ENCODE results near the gene ZFP90.

Gene ZFP90

DNA sequence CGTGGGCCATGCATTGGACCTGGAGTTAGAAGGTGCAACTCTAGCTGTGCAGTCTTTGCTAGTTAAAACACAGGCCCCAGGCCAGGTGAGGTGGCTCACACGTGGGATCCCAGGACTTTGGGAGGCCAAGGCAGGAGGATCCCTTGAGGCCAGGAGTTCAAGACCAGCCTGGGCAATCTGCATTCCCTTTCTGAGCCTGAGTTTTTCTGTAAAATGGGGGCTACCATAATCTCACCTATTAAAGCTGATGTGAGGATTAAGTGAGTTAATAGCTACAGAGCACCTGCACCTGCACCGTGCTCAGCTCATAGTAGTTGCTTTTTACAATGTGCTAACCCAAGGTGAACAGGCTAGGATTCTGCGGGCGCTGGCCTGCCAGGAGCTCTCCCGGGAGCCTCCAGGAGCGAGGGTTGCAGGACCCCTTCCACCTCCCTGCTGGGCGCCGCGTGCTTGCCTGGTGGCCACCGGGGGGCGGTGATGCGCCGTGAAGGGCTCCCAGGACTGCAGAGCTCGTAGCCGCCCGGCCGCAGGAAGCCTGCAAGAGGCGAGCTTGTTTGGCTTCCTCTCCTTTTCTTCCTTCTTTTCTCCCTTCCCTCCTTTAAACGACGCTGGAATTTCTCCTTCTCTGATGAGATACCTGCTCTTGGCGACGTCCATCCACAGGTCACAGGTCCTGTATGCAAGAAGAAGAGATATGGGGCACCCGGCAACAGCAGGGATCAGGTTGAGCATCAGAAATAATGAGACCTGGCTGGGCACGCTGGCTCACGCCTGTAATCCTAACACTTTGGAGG, 51.3 kb downstream of the ZFP90 start:
- DNase-seq (ENCODE audit: low spot score) = peak; percentile 38

DNA sequence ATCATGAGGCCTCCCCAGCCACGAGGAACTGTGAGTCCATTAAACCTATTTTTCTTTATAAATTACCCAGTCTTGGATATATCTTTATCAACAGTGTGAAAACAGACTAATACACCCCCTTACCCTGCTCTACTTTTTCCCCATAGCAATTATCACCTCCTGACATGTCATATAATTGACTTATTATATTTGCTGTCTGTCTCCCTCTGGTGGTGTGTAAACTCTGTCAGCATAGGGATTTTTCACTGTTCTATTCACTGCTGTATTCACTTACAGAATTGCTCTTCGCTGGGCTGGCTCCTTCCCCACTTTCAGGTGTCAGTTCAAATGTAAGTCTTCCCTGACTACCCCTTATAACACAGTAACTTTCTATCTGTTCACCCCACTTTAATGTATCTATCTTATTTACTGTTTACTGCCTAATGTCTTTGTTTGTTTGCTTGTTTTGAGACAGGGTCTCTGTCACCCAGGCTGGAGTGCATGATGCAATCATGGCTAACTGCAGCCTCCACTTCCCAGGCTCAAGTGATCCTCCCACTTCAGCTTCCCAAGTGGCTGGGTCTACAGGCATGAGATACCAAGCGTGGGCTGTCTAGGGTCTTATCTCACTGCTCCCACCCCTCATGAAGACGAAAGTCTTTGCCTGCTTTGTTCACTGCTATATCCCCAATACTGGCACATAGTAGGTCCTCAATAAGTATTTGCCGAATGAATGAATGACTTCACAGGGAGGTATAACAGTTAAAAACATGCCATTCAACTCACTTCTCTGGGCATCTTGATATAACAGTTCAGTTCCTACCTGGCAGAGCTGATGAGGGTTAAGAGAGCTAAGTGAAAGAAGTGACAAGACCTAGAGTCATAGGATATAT, 53.6 kb downstream of the ZFP90 start:
- peak; percentile 45 for DNase-seq (ENCODE audit: low spot score)

DNA sequence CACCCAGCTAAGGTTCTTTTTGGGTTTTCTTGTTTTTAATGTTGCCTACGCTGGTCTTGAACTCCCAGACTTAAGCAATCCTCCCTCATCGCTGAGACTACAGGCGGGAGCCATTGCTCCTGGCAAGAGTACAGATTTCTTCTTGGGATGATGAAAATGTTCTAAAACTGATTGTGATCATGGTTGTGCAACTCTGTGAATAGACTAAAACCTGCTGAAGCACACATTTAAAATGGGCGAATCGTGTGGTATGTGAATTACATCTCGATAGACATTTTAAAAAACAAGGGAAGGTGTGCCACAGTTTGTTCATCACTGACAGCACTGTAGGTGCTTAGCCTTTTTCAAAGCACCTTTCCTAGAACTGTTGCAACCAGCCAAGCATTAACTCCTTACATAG, 57.2 kb downstream of the ZFP90 start:
- DNase-seq (ENCODE audit: low spot score) = no peak

DNA sequence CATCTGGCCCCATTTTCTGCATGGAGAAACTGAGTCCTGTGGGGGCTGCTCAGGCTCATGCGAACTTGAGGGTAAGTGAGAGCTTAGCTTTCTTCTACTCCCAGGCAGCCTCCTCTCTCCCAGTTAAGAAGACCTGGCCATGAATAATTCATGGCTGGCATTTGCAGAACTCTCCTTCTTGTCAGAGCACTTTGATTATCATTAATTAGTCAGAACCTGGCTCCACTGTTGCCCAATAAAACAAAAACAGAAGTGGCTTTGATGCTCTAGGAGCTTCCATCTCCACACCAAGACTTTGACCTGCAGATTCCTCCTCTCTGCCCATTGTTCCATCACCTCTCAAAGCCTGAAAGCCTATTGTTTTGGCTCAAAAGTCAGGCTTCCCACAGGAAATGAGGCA, 60.5 kb downstream of the ZFP90 start:
- no peak for DNase-seq (ENCODE audit: low spot score)

DNA sequence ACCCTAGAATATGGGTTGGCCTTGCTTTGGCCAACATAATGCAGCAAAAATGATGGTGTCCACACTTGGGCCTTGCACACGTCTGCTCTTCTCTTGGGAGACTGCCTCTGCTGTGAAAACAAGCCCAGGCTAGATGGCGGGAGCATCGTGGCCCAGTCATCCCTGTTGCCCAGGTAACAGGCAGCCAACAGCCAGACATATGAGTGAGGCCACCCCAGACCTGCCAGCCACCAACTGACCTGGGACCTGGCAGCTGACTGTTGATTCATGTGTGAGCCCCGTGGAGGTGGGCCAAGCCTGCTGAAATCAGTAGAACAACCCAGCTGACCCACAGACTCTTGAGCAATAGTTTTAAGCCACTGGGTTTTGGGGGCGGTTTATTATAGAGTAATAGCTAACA, 66.7 kb downstream of the ZFP90 start:
- DNase-seq (ENCODE audit: low spot score) = no peak

DNA sequence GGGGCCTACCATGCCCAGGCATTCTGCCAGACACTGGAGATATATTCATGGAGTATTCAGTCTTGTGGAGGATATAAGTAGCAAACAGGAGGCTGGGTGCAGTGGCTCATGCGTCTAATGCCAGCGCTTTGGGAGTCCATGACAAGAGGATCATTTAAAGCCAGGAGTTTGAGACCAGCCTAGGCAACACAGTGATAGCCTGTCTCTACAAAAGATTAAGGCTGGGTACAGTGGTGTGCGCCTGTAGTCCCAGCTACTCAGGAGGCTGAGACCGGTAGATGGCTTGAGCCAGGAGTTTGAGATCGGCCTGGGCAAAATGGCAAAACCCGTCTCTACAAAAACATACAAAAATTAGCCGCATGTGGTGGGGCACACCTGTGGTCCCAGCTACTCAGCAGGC, 68.4 kb downstream of the ZFP90 start:
- DNase-seq (ENCODE audit: low spot score) = no peak

DNA sequence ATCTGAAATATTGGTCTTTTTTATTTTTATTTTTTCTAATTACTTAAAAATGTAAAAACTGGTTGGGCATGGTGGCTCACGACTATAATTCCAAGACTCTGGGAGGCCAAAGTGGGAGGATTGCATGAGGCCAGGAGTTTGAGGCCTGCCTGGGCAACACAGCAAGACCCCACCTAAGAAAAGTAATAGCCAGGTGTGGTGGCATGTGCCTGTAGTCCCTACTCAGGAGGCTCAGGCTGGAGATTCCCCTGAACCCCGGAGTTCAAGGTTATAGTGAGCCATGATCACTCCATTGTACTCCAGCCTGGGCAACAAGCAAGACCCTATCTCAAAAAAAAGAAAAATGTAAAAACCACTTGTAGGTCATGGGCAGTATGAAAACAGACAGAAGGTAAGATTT, 69.2 kb downstream of the ZFP90 start:
- no peak for DNase-seq (ENCODE audit: low spot score)

DNA sequence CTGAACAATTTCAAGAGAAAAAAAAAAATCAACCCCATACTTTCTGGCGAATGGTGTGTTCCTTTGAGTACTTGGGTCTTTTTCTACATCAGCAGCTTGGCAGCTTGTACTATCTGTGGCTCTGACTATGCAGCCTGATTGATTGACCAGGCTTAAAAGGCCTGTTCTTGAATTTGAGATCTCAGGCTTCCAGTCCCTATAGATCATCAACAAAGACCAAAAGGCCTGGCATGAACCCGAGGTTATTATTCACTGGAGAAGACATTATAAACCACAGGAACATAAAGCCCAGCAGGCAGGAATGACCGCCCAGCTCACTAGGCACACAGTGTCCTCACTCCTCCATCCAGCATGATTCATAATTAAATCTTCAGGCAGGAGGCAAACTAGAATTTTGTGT, 73.9 kb downstream of the ZFP90 start:
- no peak for DNase-seq (ENCODE audit: low spot score)

DNA sequence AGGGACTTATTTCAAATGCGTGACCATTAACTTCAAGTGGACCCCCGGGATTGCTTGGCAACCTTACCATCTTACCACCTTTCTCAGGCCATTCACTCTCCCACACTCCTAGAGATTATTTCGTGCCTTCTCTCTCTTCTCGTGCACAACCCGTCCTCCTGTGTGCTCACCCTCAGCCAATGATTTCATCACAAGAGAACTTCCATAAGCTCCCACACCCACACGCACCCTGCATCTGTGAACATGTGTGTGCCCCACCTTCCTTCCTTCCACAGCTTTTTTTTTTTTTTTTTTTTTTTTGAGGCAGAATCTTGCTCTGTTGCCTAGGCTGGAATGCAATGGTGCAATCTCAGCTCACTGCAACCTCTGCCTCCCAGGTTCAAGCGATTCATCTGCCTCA, 78.6 kb downstream of the ZFP90 start:
- no peak for DNase-seq (ENCODE audit: low spot score)

All from CD4-positive, alpha-beta T cell treated with Interleukin-2 at 100 ng/mL for 4 hours (primary cell).